Mesendoderm (in vitro differentiated cells): ENCODE results near the gene TMEM239.

ENCODE experiments used
- DNase-seq: peaks from one replicate; pipeline ENCODE4 v3.0.0; 2013
- H2AK5ac ChIP-seq: 2 replicates; pipeline ENCODE4 v1.6.1; 2013; ENCODE audit warnings: low read length, inconsistent platforms
- H2BK120ac ChIP-seq: 2 replicates; pipeline ENCODE4 v1.6.1; 2013; ENCODE audit warnings: low read depth, mild to moderate bottlenecking, low read length, moderate library complexity, mixed read lengths
- H2BK15ac ChIP-seq: replicated peaks from 2 replicates; pipeline ENCODE4 v1.6.1; 2013; ENCODE audit warnings: low read depth, mild to moderate bottlenecking, moderate library complexity
- H2BK5ac ChIP-seq: 2 replicates; pipeline ENCODE4 v1.6.1; 2013; ENCODE audit warnings: low read length, inconsistent platforms
- H3K18ac ChIP-seq: 2 replicates; pipeline ENCODE4 v1.6.1; 2013; ENCODE audit warnings: mild to moderate bottlenecking, low read length, mixed read lengths
- H3K23ac ChIP-seq: one replicate; pipeline ENCODE4 v1.6.1; 2013; ENCODE audit warnings: low read length
- H3K27ac ChIP-seq: 2 replicates; pipeline ENCODE4 v1.5.1; 2013; ENCODE audit warnings: low read depth, mild to moderate bottlenecking, inconsistent platforms, low read length, moderate library complexity
- H3K27me3 ChIP-seq: 2 replicates; pipeline ENCODE4 v1.6.1; 2013; ENCODE audit warnings: low read length, control low read depth, mild to moderate bottlenecking, inconsistent platforms; ENCODE audit not compliant: insufficient read depth, poor library complexity
- H3K36me3 ChIP-seq: 2 replicates; pipeline ENCODE4 v1.6.1; 2013; ENCODE audit warnings: low read length, inconsistent platforms; ENCODE audit not compliant: control insufficient read depth, insufficient read depth
- H3K4ac ChIP-seq: one replicate; pipeline ENCODE4 v1.6.1; 2013; ENCODE audit warnings: low read depth, mild to moderate bottlenecking, low read length, moderate library complexity
- H3K4me1 ChIP-seq: 2 replicates; pipeline ENCODE4 v1.6.1; 2013; ENCODE audit warnings: low read depth, low read length, inconsistent platforms; ENCODE audit not compliant: control insufficient read depth
- H3K4me2 ChIP-seq: 2 replicates; pipeline ENCODE4 v1.6.1; 2013; ENCODE audit warnings: low read length
- H3K4me3 ChIP-seq: 2 replicates; pipeline ENCODE4 v1.5.1; 2013; ENCODE audit warnings: mild to moderate bottlenecking, low read length
- H3K56ac ChIP-seq: one replicate; pipeline ENCODE4 v1.6.1; 2013; ENCODE audit warnings: low read length
- H3K79me1 ChIP-seq: 2 replicates; pipeline ENCODE4 v1.6.1; 2013; ENCODE audit warnings: low read length, inconsistent platforms
- H3K79me2 ChIP-seq: 2 replicates; pipeline ENCODE4 v1.6.1; 2013; ENCODE audit warnings: mild to moderate bottlenecking, low read length; ENCODE audit not compliant: control insufficient read depth, insufficient read depth
- H3K9ac ChIP-seq: 2 replicates; pipeline ENCODE4 v1.6.1; 2013; ENCODE audit warnings: low read length, inconsistent platforms
- H4K5ac ChIP-seq: one replicate; pipeline ENCODE4 v1.6.1; 2013; ENCODE audit warnings: low read length
- H4K8ac ChIP-seq: one replicate; pipeline ENCODE4 v1.6.1; 2013; ENCODE audit warnings: low read depth, mild to moderate bottlenecking, control low read depth, low read length, moderate library complexity
- WGBS: extraction: QIAGEN DNeasy Blood & Tissue Kit; methylation state at CpG from one replicate; pipeline ENCODE4 v1.1.7; 2013; ENCODE audit warnings: low lambda C conversion rate, missing lambda C conversion rate; ENCODE audit not compliant: insufficient coverage; ENCODE audit errors: extremely low coverage; 5-methylcytosine and 5-hydroxymethylcytosine counted together

TMEM239 gene

DNA sequence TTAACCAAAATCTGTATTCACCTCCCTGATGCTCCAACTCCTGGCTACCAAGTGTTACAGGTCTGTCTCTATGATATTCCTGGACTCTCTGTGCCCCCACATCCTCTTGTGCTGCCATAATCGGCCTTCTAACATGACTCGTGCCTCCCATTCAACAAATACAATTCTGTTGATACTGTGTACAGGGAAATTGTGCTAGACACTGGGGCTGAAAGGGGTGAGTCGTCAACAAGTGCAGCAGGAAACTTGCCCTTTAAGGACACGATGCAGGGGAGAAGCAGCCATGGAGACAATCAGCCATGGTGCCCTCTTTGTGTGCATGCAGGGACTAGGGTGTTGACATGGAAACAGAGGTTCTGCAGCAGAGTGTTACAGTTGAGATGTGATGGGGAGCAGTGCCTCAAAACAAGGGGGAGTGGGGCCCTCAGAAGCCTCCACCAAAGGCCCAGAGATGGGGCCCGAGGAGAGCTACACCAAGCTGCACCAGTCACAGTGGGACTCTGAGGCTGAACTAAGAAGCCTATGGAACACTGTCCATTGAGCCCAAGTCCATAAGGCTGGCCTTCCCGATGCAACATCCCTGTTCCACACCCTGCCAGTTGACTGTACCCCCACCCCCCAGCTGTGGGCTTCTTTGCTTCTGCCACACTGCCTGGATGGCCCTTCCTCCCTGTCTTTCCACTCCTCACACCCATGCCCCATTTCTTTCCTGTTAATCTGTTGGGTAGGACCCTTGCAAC lies 21.2 kb downstream of the TMEM239 start:
- Histone ChIP-seq H3K9ac (no peak overlapping the region), H2AK5ac (no peak overlapping the region), H4K5ac (no peak overlapping the region), H2BK15ac (no peak overlapping the region), H3K79me1 (no peaks in the 10 kb centered on the region), H4K8ac (no peak overlapping the region), H2BK5ac (no peak overlapping the region), H3K27me3 (no peaks in the 10 kb centered on the region), H3K27ac (no peak overlapping the region), H2BK120ac (no peak overlapping the region), H3K4me1 (no peaks in the 10 kb centered on the region), H3K23ac (no peak overlapping the region), H3K79me2 (no peaks in the 10 kb centered on the region), H3K4ac (no peak overlapping the region), H3K36me3 (no peaks in the 10 kb centered on the region), H3K56ac (no peak overlapping the region), H3K18ac (no peak overlapping the region), H3K4me2 (no peak overlapping the region), H3K4me3 (no peak overlapping the region)
- DNase-seq = no peak
- WGBS = no CpG with 5 or more reads among the region's 6 CpGs

DNA sequence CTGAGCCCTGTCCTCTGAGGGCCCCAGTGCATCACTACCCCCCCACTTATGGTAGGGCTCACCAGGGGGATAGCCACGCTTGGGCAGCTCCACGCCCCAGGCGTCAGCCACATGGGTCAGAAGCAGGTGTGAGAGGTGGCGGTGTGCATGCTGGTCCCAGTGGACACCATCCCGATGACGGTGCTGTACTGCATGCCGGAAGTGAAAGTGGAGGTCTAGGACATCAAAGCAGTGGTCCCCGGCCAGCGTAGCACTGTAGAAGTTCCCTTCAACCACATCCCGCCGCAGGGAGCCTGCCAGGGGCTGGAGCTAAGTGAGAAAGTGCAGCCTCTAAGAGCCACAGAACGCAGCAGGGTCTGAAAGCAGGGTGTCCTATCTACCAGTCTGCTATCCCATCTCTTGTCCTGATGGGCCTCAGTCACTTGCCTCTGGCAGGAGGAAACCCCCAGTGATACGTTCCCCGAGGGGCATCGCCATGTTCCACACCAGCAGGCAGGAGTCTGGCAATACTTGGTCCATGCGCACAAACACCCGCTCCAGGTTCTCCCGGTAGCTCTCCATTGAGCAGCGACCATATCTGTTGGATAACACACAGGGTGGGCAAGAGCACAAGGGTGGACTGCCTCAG lies 22.1 kb downstream of the TMEM239 start:
- H2BK5ac ChIP-seq = no peak overlapping the region
- no CpG with 5 or more reads among the region's 19 CpGs for WGBS
- H3K4me2 ChIP-seq = no peak overlapping the region
- H3K4me3 ChIP-seq = no peak overlapping the region
- no peak overlapping the region for H4K8ac ChIP-seq
- H2AK5ac ChIP-seq = no peak overlapping the region
- H3K9ac ChIP-seq = no peak overlapping the region
- H3K79me1 ChIP-seq = no peaks in the 10 kb centered on the region
- H3K4me1 ChIP-seq = no peaks in the 10 kb centered on the region
- no peaks in the 10 kb centered on the region for H3K79me2 ChIP-seq
- no peak overlapping the region for H3K4ac ChIP-seq
- no peaks in the 10 kb centered on the region for H3K27me3 ChIP-seq
- no peak overlapping the region for H2BK15ac ChIP-seq
- H3K23ac ChIP-seq = no peak overlapping the region
- DNase-seq = no peak
- H3K18ac ChIP-seq = no peak overlapping the region
- H4K5ac ChIP-seq = no peak overlapping the region
- H3K27ac ChIP-seq = no peak overlapping the region
- no peak overlapping the region for H3K56ac ChIP-seq
- H3K36me3 ChIP-seq = no peaks in the 10 kb centered on the region
- H2BK120ac ChIP-seq = no peak overlapping the region

GRCh38 chr20:2838847-2839671 lies 22.9 kb downstream of the TMEM239 start:
- no peak overlapping the region for H4K8ac ChIP-seq
- H2BK5ac ChIP-seq = no peak overlapping the region
- H3K4me3 ChIP-seq = no peak overlapping the region
- WGBS = no CpG with 5 or more reads among the region's 15 CpGs
- H2BK15ac ChIP-seq = no peak overlapping the region
- H3K79me2 ChIP-seq = no peaks in the 10 kb centered on the region
- no peak overlapping the region for H3K18ac ChIP-seq
- H2AK5ac ChIP-seq = no peak overlapping the region
- no peak for DNase-seq
- no peaks in the 10 kb centered on the region for H3K36me3 ChIP-seq
- no peak overlapping the region for H3K4me2 ChIP-seq
- H3K27ac ChIP-seq = no peak overlapping the region
- no peaks in the 10 kb centered on the region for H3K27me3 ChIP-seq
- H2BK120ac ChIP-seq = no peak overlapping the region
- no peaks in the 10 kb centered on the region for H3K4me1 ChIP-seq
- H3K23ac ChIP-seq = no peak overlapping the region
- H4K5ac ChIP-seq = no peak overlapping the region
- H3K9ac ChIP-seq = no peak overlapping the region
- no peak overlapping the region for H3K56ac ChIP-seq
- no peak overlapping the region for H3K4ac ChIP-seq
- no peaks in the 10 kb centered on the region for H3K79me1 ChIP-seq

DNA sequence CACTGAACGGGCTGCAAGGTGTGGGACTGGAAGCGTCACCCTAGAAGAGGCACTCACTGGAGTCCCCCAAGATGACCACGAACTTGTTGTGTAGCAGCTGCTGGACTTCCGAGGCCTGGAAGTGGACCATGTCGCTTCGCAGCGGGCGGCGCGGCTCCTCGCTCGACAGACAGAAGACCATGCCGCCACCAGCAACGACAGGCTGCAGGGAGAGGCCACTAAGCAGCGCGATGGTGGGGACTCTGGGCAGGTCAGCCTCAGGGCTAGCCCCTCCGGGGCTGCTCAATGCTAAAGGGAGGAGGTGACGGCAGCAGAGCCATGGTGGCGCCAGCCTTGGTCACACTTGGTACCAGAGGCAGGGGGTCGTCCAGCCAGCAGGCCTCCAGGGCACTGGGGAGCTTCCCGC lies 23.6 kb downstream of the TMEM239 start:
- H3K79me2 ChIP-seq = no peaks in the 10 kb centered on the region
- no peaks in the 10 kb centered on the region for H3K79me1 ChIP-seq
- H3K18ac ChIP-seq = no peak overlapping the region
- H3K4me1 ChIP-seq = no peaks in the 10 kb centered on the region
- H4K5ac ChIP-seq = no peak overlapping the region
- no peak overlapping the region for H2BK120ac ChIP-seq
- H2BK15ac ChIP-seq = no peak overlapping the region
- H2AK5ac ChIP-seq = no peak overlapping the region
- H3K23ac ChIP-seq = no peak overlapping the region
- H3K27me3 ChIP-seq = no peaks in the 10 kb centered on the region
- H4K8ac ChIP-seq = no peak overlapping the region
- no peak overlapping the region for H3K9ac ChIP-seq
- H3K4me3 ChIP-seq = no peak overlapping the region
- H3K4me2 ChIP-seq = no peak overlapping the region
- no CpG with 5 or more reads among the region's 21 CpGs for WGBS
- H3K27ac ChIP-seq = no peak overlapping the region
- H3K4ac ChIP-seq = peak overlapping the region; percentile 64
- no peak for DNase-seq
- no peak overlapping the region for H3K56ac ChIP-seq
- H2BK5ac ChIP-seq = no peak overlapping the region
- no peaks in the 10 kb centered on the region for H3K36me3 ChIP-seq

DNA sequence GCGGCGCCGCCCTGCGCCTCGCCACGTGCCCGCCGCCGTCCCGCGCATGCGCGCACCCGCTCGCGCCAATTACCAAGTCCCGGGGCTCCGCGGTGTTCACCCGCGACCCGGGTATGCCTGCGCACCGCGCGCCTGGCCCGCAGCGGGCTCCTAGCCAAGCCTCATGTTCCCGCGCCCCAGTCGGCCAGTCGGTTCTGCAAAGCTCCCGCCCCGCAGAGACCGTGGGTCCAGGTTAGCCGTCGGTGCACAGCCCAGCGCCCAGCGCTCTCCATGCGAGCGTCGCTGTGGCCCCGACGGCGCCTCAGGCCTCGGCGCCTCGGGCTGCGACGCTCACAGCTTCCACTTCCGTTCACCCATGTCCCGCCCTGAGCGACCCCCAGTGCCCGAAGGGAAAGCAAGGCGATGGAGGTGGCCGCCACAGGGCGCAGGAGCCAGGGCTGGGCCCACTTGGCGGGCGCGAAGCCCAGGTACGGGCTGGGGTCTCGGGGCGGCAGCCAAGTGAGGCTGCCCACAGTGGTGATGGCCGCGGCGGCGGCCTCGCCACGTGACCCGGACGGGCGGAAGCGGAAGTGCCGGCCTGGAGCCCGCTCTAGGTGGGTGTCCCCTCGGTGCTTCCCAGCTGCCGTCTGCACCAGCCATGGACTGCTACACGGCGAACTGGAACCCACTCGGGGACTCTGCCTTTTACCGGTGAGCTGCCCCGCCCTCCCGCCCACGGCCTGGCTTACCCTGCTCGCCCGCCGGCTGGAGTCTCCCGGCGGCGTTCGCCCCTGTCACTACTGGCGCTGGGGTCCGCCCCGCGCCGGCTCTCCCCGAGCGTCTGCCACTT lies 24.2 kb downstream of the TMEM239 start, which contains the start of the genes PCED1A and VPS16:
Gene PCED1A (minus strand): TSS at position 518 of the 829 bp plus-strand sequence. CDS start 743 bp downstream, outside the sequence.
Gene VPS16 (plus strand): TSS at position 608 of the 829 bp plus-strand sequence. CDS start 30 bp downstream, at position 638.
- H3K9ac ChIP-seq = peak within 1 kb of the TSS; percentile 85
- no peak within 1 kb of the TSS for H2BK15ac ChIP-seq
- no peaks in the 10 kb centered on the region for H3K79me2 ChIP-seq
- no peak within 1 kb of the TSS for H3K27ac ChIP-seq
- peak within 1 kb of the TSS; percentile 77 for H3K4me3 ChIP-seq
- H3K79me1 ChIP-seq = no peaks in the 10 kb centered on the region
- no peak within 1 kb of the TSS for H2BK5ac ChIP-seq
- H3K4me1 ChIP-seq = no peaks in the 10 kb centered on the region
- H3K27me3 ChIP-seq = no peaks in the 10 kb centered on the region
- peak within 1 kb of the TSS; percentile 29 for H3K18ac ChIP-seq
- no peak within 1 kb of the TSS for H2BK120ac ChIP-seq
- peak within 1 kb of the TSS; percentile 91 for H3K56ac ChIP-seq
- no peaks in the 10 kb centered on the region for H3K36me3 ChIP-seq
- H3K4ac ChIP-seq = peak within 1 kb of the TSS; percentile 64
- peak within 1 kb of the TSS; percentile 78 for H4K8ac ChIP-seq
- peak within 1 kb of the TSS; percentile 30 for H3K23ac ChIP-seq
- DNase-seq = peak; percentile 90
- peak within 1 kb of the TSS; percentile 80 for H3K4me2 ChIP-seq
- H4K5ac ChIP-seq = no peak within 1 kb of the TSS
- WGBS = no CpG with 5 or more reads among the region's 98 CpGs
- no peak within 1 kb of the TSS for H2AK5ac ChIP-seq
